GM21825 (cell line): ENCODE measurements around the gene SIPA1.
A peak's percentile ranks its signal among the peaks of the same experiment; 100 is the strongest.
"Not testable (repeated sequence)": the region's sequence is repeated elsewhere in the genome, so short reads cannot be mapped to it uniquely, and the experiment has no call there.

Experiments
- ATAC-seq: cut with Tn5 transposase; IDR thresholded peaks from one replicate; pipeline ENCODE4 v1.9.1; 2021; ENCODE audit warnings: mild to moderate bottlenecking, moderate library complexity; ENCODE audit not compliant: unreplicated experiment

SIPA1 gene

GRCh38 chr11:65658174-65659021 is 20.5 kb downstream of the SIPA1 start:
- no peak for ATAC-seq

- no peak for ATAC-seq
Observed at GRCh38 chr11:65660038-65660437, 22.1 kb downstream of the SIPA1 start.

GRCh38 chr11:65660908-65661307 is 23.0 kb downstream of the SIPA1 start:
- not testable (repeated sequence) for ATAC-seq

- no peak for ATAC-seq
Observed at GRCh38 chr11:65661599-65662246, 23.8 kb downstream of the SIPA1 start.

GRCh38 chr11:65662247-65662798 is 24.4 kb downstream of the SIPA1 start:
- no peak for ATAC-seq

GRCh38 chr11:65662799-65663638 is 25.1 kb downstream of the SIPA1 start, which contains the start of gene RELA:
Gene RELA (minus strand): TSS chr11:65662916. CDS start chr11:65662832, 84 bp downstream.
- peak; percentile 82 for ATAC-seq

- ATAC-seq: peak; percentile 16
Observed at GRCh38 chr11:65663639-65664200, 25.8 kb downstream of the SIPA1 start.

- ATAC-seq: no peak
Observed at GRCh38 chr11:65672180-65672860, 34.4 kb downstream of the SIPA1 start.

- ATAC-seq: no peak
Observed at GRCh38 chr11:65672982-65673381, 35.1 kb downstream of the SIPA1 start.

GRCh38 chr11:65680192-65680743 is 42.4 kb downstream of the SIPA1 start:
- no peak for ATAC-seq

GRCh38 chr11:65683480-65683879 is 45.6 kb downstream of the SIPA1 start:
- not testable (repeated sequence) for ATAC-seq

- ATAC-seq: no peak
Observed at GRCh38 chr11:65685981-65686380, 48.1 kb downstream of the SIPA1 start.

GRCh38 chr11:65691847-65692246 is 53.9 kb downstream of the SIPA1 start:
- ATAC-seq: not testable (repeated sequence)

GRCh38 chr11:65692367-65692766 is 54.5 kb downstream of the SIPA1 start:
- no peak for ATAC-seq

- ATAC-seq: no peak
Observed at GRCh38 chr11:65695459-65696241, 57.7 kb downstream of the SIPA1 start.

- no peak for ATAC-seq
Observed at GRCh38 chr11:65696802-65697552, 59.1 kb downstream of the SIPA1 start.

GRCh38 chr11:65698205-65698604 is 60.3 kb downstream of the SIPA1 start:
- ATAC-seq: no peak

- ATAC-seq: no peak
Observed at GRCh38 chr11:65699306-65699705, 61.4 kb downstream of the SIPA1 start.
